Psoas muscle (tissue), 8 donors: ENCODE results near the gene RBFOX1. TPM values are rescaled to one million over a fixed set of nuclear protein-coding genes. Genes with fewer than 3 reads are reported as not detected.

Experiments used
- ATAC-seq, 4 donors: fragments of 200-7000 bp; cut with Tn5 transposase; one replicate each; pipeline ENCODE4 v1.9.1; 2020; ENCODE audit warnings: moderate library complexity in 3 of 4, mild to moderate bottlenecking in 2 of 4
- DNase-seq, 2 donors: peaks; one replicate each; pipeline ENCODE4 v3.0.0-alpha.2; 2020
- H3K27ac ChIP-seq: fragments of 200-600 bp; one replicate; pipeline ENCODE4 v1.8.0; 2022
- H3K27me3 ChIP-seq, 3 donors: fragments of 200-600 bp in 1 of 3; one replicate each; pipeline versions ENCODE4 v1.6.1 to v1.8.0; 2013 to 2022; ENCODE audit warnings: low read length in 2 of 3, mild to moderate bottlenecking in 2 of 3, moderate library complexity in 1 of 3; ENCODE audit not compliant: insufficient read depth in 3 of 3
- H3K36me3 ChIP-seq, 2 donors: fragments of 200-600 bp in 1 of 2; one replicate each; pipeline versions ENCODE4 v1.6.1 to v1.8.0; 2013 to 2022; ENCODE audit warnings: low read depth in 1 of 2, mild to moderate bottlenecking in 1 of 2, moderate library complexity in 1 of 2; ENCODE audit not compliant: insufficient read depth in 1 of 2
- H3K4me1 ChIP-seq: fragments of 200-600 bp; one replicate; pipeline ENCODE4 v1.8.0; 2022
- H3K4me3 ChIP-seq: fragments of 200-600 bp; one replicate; pipeline ENCODE4 v1.8.0; 2022; ENCODE audit warnings: mild to moderate bottlenecking
- H3K9me3 ChIP-seq: fragments of 200-600 bp; one replicate; pipeline ENCODE4 v1.8.0; 2022
- WGBS, 3 donors: extraction: QIAGEN DNeasy Blood & Tissue Kit; methylation state at CpG; one replicate each; pipeline versions ENCODE4 v1.1.6 to v1.1.7; 2013; 5-methylcytosine and 5-hydroxymethylcytosine counted together
- intact Hi-C, 2 donors: fragments of 100-400 bp; cut with DNase I; formaldehyde crosslinking; loops; one replicate each; pipeline versions ENCODE4 v1.11.0 to v1.14.2; 2022
- polyA plus RNA-seq, 3 donors: library from polyadenylated mRNA; stranded (reverse); fragments of 200-250 nt; gene quantifications; one replicate each; pipeline ENCODE4 v1.2.3, GENCODE V29; 2013
- total RNA-seq, 4 donors: library from RNA; stranded (reverse); fragmentation: NEBNext Ultra II Directional in 2 of 4; extraction: Animal tissue kit (Norgen Biotek cat#: 25700) in 2 of 4; gene quantifications; one replicate each; pipeline versions ENCODE4 v1.2.1 to v1.2.4, GENCODE V29; 2021 to 2023
- TF ChIP-seq, protein P1 (sequence below): fragments of 200-600 bp; IDR thresholded peaks from one replicate; pipeline ENCODE4 v1.8.0; 2022; ENCODE audit warnings: antibody characterized with exemption
- donor health status: healthy with polysubstance abuse.
- donor health status: DM: no; HTN: no; CAD: no; lungs with moderate emphysema.
- donor health status: Bipolar disorder and iron deficiency.
- donor health status: healthy.
- donor health status: DM: yes; HTN: yes; CAD: no.
- donor health status: DM: no; HTN: no; CAD: no.
- donor health status: DM: no; HTN: no; CAD: no.
- donor health status: DM: yes; HTN: yes; CAD: no.

Gene RBFOX1
- total and polyA plus RNA-seq, 7 donors: 2.8 to 141 (median 113) TPM

DNA sequence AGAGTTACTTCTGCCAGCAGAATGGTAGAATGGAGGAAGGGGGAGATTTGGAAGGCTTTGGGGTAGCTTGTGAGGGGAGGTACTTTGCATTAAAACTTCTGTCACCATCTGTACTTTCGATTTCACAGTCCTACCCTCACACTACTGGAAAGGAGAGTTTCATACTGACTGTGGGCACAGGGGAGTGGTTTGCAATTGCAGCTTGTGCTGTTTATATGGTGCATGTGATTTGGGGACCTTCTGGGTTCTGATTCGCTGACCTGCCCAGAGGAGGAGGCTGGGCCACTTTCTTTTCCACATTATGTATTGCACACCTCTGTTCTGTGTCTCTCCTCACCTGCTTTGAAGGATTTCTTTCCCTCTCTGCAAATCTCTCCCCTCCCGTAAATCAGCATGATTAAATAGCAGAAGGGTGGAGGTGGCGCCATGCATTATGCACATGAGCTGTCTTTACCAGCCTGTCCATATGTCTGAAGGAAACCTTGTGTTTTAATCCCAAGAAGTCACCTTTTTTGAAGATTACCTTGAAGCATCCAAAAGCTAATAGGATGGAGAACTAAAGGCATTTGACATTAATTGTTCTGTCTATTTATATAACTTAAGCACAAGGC lies 90.9 kb downstream of the RBFOX1 start:
- no peak overlapping the region for H3K27ac ChIP-seq
- TF ChIP-seq, protein P1, sequence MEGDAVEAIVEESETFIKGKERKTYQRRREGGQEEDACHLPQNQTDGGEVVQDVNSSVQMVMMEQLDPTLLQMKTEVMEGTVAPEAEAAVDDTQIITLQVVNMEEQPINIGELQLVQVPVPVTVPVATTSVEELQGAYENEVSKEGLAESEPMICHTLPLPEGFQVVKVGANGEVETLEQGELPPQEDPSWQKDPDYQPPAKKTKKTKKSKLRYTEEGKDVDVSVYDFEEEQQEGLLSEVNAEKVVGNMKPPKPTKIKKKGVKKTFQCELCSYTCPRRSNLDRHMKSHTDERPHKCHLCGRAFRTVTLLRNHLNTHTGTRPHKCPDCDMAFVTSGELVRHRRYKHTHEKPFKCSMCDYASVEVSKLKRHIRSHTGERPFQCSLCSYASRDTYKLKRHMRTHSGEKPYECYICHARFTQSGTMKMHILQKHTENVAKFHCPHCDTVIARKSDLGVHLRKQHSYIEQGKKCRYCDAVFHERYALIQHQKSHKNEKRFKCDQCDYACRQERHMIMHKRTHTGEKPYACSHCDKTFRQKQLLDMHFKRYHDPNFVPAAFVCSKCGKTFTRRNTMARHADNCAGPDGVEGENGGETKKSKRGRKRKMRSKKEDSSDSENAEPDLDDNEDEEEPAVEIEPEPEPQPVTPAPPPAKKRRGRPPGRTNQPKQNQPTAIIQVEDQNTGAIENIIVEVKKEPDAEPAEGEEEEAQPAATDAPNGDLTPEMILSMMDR: no peak
- H3K4me3 ChIP-seq: no peak overlapping the region
- ATAC-seq (no peak), DNase-seq (no peak)
- H3K36me3 ChIP-seq: peaks cover 0 to 6% of the 10 kb centered on the region in 2 donors
- H3K27me3 ChIP-seq: peaks cover 0 to 2% (median 0%) of the 10 kb centered on the region in 3 donors
- 63 to 66% (median 66%) methylated on average over 4 of the region's 4 CpGs for WGBS, 3 donors
- H3K4me1 ChIP-seq: peaks cover 54% of the 10 kb centered on the region
- H3K9me3 ChIP-seq: no peaks in the 10 kb centered on the region
- intact Hi-C loops: loop anchor here in 1 of 2 donors (10.0 kb wide), 1 partner anchor 181 kb away; no protein-coding TSS in a partner anchor

DNA sequence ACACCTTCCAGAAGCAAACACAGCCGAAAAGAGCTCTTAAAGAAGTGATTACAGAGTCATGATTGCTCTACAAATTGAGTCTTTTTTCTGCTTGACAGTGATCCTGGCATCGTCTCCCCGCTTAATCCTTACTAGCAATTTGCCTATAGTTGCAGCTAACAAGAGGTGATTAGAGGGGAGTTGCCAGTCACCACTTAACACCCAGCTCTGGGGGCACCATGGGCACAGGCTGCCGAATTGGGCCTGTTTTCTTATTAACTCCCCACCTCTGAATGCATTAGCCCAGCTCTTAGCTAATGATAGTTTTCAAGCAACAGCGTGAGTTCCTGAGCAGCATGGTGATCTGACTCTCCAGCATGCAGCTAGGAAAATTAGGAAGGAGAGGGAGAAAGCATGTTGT lies 93.5 kb downstream of the RBFOX1 start:
- ATAC-seq (no peak), DNase-seq (no peak)
- TF ChIP-seq, protein P1: no peak
- Histone ChIP-seq H3K36me3 (peaks cover 0 to 6% of the 10 kb centered on the region in 2 donors), H3K27me3 (peaks cover 0 to 2% (median 0%) of the 10 kb centered on the region in 3 donors), H3K27ac (peak overlapping the region; percentile 1), H3K4me3 (no peak overlapping the region), H3K4me1 (peaks cover 32% of the 10 kb centered on the region), H3K9me3 (no peaks in the 10 kb centered on the region)
- intact Hi-C loops: loop anchor here in 1 of 2 donors (10.0 kb wide), 1 partner anchor 179 kb away; no protein-coding TSS in a partner anchor
- WGBS, 3 donors: 77 to 87% (median 82%) methylated on average over 5 of the region's 5 CpGs

DNA sequence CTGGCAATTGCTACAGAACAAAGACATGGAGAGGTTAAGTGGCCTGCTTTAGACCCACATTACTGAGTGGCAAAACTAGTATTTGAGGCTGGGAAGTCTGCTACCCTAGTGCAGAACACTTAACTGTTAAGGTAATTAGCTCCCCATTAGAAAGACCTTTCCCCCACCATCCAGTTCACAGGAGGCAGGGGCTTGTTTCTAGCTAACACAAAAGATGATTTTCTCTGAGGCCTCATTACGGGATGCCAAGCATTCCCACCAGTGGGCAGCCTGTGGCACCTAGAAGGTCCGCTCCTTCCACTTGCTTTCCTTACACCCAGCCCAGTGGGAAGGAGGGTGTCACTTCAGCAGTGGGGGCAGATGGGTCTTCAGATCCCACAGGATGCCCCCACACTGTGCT lies 99.1 kb downstream of the RBFOX1 start:
- Histone ChIP-seq H3K4me1 (peaks cover 5% of the 10 kb centered on the region), H3K27ac (no peak overlapping the region), H3K36me3 (peaks cover 0 to 20% of the 10 kb centered on the region in 2 donors), H3K4me3 (no peak overlapping the region), H3K9me3 (no peaks in the 10 kb centered on the region), H3K27me3 (no peaks in the 10 kb centered on the region)
- DNase-seq (no peak), ATAC-seq (no peak)
- WGBS, 3 donors: 91 to 97% (median 91%) methylated on average over 2 of the region's 2 CpGs
- intact Hi-C loops: no loop called here
- TF ChIP-seq, protein P1: no peak

DNA sequence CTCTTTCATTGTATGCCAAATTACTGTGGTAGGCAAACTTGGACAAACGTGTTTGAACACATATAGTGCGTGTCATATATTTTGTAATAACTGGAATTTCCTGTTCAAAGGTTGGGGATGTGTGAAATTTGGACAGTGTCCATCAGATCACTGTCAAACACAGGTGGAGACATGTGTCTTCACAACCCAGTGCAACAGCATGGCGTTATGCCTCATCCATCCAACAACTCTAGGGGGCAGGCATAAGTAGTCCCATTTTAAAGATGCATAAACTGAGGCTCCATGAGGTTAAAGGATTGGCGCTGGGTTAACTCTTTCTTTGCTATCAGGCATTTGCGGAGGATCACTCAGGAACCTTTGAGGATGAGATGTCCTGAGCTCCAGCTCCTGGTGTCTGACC lies 103.7 kb downstream of the RBFOX1 start:
- intact Hi-C loops: no loop called here
- ATAC-seq (peak in 3 of 4 donors; percentile 16 to 52 (median 30)), DNase-seq (no peak)
- Histone ChIP-seq H3K27ac (no peak overlapping the region), H3K36me3 (peaks cover 0 to 23% of the 10 kb centered on the region in 2 donors), H3K9me3 (no peaks in the 10 kb centered on the region), H3K4me1 (peaks cover 22% of the 10 kb centered on the region), H3K4me3 (no peak overlapping the region), H3K27me3 (no peaks in the 10 kb centered on the region)
- 75 to 85% (median 80%) methylated on average over 5 of the region's 5 CpGs for WGBS, 3 donors
- TF ChIP-seq, protein P1: no peak
